Activated CD8-positive, alpha-beta T cell treated with anti-CD3 and anti-CD28 coated beads for 36 hours (primary cell): Measurements from ENCODE around the gene RNPS1. TPM values are rescaled to one million over a fixed set of nuclear protein-coding genes. Genes with fewer than 3 reads are reported as not detected.

Experiments used
- ATAC-seq: fragments of 200-7000 bp; cut with Tn5 transposase; one replicate; pipeline ENCODE4 v1.10.0; 2021; ENCODE audit warnings: mild to moderate bottlenecking, moderate library complexity
- CTCF ChIA-PET: fragments of 350-600 bp; sonication (Branson Sonifier 250); formaldehyde crosslinking; loops from one replicate; lab custom pipeline; 2021; ENCODE audit warnings: antibody characterized with exemption; lab: Charles Lee
- POLR2A ChIA-PET: fragments of 350-600 bp; sonication (Branson Sonifier 250); formaldehyde crosslinking; loops from one replicate; lab custom pipeline; 2021; ENCODE audit warnings: antibody characterized with exemption; lab: Charles Lee
- DNase-seq: peaks from one replicate; pipeline ENCODE4 v3.0.0-alpha.2; 2020
- H3K27ac Mint-ChIP-seq: one replicate; pipeline ENCODE4 v1.8.0; 2021; ENCODE audit warnings: mild to moderate bottlenecking, mixed read lengths
- H3K27me3 Mint-ChIP-seq: one replicate; pipeline ENCODE4 v1.8.0; 2021; ENCODE audit warnings: mixed read lengths
- H3K36me3 Mint-ChIP-seq: one replicate; pipeline ENCODE4 v1.8.0; 2021; ENCODE audit warnings: low read depth, mixed read lengths
- H3K4me1 Mint-ChIP-seq: one replicate; pipeline ENCODE4 v1.8.0; 2021; ENCODE audit warnings: low read depth, mixed read lengths
- H3K4me3 Mint-ChIP-seq: one replicate; pipeline ENCODE4 v1.8.0; 2021; ENCODE audit warnings: mild to moderate bottlenecking, moderate library complexity, mixed read lengths
- H3K9me3 Mint-ChIP-seq: one replicate; pipeline ENCODE4 v1.8.0; 2021; ENCODE audit warnings: mixed read lengths
- intact Hi-C: fragments of 100-400 bp; cut with micrococcal nuclease; formaldehyde crosslinking; loops from one replicate; pipeline ENCODE4 v1.10.0; 2022
- total RNA-seq, 2 experiments: library from RNA; stranded (reverse); gene quantifications; one replicate each; pipeline ENCODE4 v1.2.3, GENCODE V29; 2021
- TF ChIP-seq, protein P1 (sequence below): fragments of 200-600 bp; IDR thresholded peaks from one replicate; pipeline ENCODE4 v1.8.0; 2022; ENCODE audit warnings: antibody characterized with exemption, mild to moderate bottlenecking

The RNPS1 gene, protein sequence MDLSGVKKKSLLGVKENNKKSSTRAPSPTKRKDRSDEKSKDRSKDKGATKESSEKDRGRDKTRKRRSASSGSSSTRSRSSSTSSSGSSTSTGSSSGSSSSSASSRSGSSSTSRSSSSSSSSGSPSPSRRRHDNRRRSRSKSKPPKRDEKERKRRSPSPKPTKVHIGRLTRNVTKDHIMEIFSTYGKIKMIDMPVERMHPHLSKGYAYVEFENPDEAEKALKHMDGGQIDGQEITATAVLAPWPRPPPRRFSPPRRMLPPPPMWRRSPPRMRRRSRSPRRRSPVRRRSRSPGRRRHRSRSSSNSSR
- 100 to 1,000 TPM; 334 to 358 TPM for total RNA-seq

DNA sequence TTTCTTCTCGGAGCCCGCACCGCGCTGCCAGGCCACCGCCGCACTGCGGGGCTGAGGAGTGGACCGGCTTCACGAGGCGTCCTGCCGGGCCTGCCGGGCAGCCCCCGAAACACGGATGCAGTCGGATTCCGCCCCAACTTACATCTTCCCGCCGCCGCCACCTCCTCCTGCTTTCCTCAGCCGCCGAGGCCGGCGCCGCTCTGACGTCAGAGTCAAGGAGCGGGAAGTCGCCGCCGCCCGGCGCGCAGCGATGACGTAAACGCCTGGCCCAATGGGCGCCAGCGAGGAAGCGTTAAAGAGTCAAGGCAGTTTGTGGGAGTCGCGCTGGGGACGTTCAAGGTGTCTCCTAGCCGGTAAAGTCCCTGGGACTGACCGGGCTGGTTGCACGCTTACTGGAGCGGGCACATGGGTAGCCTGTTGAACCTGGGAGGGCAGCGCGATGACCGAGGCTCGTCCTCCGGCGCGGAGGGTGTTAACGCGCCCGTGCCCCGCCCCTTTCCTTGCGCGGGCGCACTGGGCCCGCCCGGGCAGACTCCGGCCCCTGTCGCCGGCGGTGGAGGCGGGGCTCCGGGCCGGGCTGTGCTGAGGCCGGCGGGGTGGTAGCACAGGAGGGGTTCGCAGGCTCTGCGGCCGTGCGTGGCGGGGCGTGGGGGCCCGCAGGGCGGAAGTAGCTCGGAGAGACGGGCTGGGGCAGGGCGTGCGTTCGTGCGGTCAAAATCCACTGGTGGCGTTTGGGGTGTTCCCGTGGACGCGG, at the start of gene RNPS1:
Gene RNPS1 (minus strand): TSS at position 214 of the 754 bp plus-strand sequence. CDS start 3,483 bp downstream, outside the sequence.
- TF ChIP-seq, protein P1, sequence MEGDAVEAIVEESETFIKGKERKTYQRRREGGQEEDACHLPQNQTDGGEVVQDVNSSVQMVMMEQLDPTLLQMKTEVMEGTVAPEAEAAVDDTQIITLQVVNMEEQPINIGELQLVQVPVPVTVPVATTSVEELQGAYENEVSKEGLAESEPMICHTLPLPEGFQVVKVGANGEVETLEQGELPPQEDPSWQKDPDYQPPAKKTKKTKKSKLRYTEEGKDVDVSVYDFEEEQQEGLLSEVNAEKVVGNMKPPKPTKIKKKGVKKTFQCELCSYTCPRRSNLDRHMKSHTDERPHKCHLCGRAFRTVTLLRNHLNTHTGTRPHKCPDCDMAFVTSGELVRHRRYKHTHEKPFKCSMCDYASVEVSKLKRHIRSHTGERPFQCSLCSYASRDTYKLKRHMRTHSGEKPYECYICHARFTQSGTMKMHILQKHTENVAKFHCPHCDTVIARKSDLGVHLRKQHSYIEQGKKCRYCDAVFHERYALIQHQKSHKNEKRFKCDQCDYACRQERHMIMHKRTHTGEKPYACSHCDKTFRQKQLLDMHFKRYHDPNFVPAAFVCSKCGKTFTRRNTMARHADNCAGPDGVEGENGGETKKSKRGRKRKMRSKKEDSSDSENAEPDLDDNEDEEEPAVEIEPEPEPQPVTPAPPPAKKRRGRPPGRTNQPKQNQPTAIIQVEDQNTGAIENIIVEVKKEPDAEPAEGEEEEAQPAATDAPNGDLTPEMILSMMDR, result no peak
- Mint-ChIP-seq H3K27ac (peak within 1 kb of the TSS; percentile 97), H3K36me3 (peaks cover 40% of the 10 kb centered on the region), H3K9me3 (no peaks in the 10 kb centered on the region), H3K4me3 (peak within 1 kb of the TSS; percentile 76), H3K4me1 (peaks cover 38% of the 10 kb centered on the region), H3K27me3 (no peaks in the 10 kb centered on the region)
- intact Hi-C loops, result no loop called here
- peak; percentile 91 for ATAC-seq
- peak; percentile 97 for DNase-seq
- ChIA-PET POLR2A (interaction anchor here (0.7 to 2.0 kb wide), 13 partner anchors 8 to 251 kb away, joined by 3 to 20 read pairs (median 3); partner anchors contain the start of genes AMDHD2, ECI1, TEDC2 and TRAF7), CTCF (no interaction called here)

DNA sequence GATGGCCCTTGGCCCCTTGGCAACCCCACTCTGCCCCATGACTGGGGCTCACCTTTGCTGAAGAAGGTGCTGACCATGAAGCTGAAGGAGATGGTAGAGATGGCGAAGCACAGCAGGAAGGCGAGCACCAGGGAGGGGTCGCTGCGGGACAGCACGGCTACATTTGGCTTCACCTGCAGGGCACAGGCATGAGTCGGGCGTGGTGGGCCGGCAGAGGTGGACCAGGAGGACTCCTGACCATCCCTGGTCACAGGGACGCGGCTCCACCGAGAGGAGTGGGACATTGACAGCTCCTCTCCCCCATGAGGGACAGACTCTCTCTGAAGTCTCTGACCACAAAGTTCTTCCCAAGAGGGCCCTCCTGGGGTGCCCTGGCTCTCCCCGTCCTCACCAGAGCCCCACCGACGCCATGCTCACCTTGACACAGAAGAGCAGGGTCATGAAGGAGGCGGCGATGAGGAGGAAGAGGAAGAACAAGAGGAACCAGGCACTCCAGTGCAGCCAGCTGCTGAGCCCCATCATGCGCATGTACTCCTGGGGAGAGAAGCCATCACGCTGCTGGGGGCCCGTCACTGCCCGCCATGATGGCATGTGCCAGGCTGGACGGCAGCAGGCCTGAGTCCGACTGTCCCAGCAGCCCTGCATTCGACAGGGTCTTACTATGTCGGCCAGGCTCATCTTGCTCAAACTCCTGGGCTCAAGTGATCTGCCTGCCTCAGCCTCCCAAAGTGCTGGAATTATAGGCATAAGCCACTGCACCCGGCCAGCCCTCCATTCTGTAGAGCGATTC, 49.5 kb upstream of the RNPS1 start:
- H3K4me1 Mint-ChIP-seq, result no peaks in the 10 kb centered on the region
- intact Hi-C loops, result no loop called here
- ChIA-PET POLR2A (no interaction called here), CTCF (no interaction called here)
- H3K27ac Mint-ChIP-seq, result no peak overlapping the region
- no peak for ATAC-seq
- no peaks in the 10 kb centered on the region for H3K36me3 Mint-ChIP-seq
- no peak for DNase-seq
- no peak overlapping the region for H3K4me3 Mint-ChIP-seq
- no peaks in the 10 kb centered on the region for H3K27me3 Mint-ChIP-seq
- TF ChIP-seq, protein P1, result no peak
- H3K9me3 Mint-ChIP-seq, result no peaks in the 10 kb centered on the region

DNA sequence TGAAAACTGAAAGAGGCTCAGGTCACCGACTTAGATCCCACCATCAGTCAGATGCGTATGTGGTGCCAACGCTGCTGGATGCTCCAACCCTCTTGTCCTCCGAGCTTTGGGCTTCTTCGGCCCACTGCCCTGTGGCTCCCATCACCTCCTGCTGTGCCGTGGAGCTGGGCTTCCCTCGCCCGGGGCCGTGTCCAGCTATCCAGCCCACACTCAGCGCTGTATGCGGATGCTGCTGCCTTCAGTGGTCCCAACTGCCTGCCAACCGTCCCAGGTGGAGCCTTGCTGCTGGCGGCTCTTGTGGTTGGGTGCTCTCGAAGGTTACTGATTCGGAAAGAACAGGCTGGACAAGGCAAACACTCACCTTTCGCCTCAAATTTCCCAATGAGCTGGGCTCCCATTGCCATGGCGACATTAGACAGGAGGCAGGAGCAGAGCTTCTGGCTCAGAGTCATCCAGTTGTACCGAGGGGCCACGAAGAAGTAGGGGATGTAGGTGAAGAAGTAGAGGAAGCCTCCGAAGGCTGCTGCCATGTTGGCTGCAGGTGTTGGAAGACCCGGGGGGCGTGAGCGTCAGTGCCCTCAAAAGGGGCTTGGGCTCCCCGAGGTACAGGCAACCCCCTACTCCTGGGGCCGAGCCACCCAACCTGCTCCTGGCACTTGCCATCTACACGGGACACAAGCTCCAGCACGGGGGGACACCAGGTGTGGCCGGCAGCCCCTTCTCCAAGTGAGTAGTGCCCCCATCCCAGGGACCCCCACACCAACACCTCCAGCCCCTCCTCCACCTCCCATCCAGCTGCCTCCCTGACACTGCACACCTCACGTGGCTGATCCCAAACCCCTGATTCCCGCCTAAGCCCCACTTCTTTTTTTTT, 40.4 kb upstream of the RNPS1 start:
- CTCF ChIA-PET, result interaction anchor here (1.1 to 1.2 kb wide), 2 partner anchors 106 to 193 kb away, joined by 3 read pairs; no protein-coding TSS in a partner anchor
- no peaks in the 10 kb centered on the region for H3K27me3 Mint-ChIP-seq

DNA sequence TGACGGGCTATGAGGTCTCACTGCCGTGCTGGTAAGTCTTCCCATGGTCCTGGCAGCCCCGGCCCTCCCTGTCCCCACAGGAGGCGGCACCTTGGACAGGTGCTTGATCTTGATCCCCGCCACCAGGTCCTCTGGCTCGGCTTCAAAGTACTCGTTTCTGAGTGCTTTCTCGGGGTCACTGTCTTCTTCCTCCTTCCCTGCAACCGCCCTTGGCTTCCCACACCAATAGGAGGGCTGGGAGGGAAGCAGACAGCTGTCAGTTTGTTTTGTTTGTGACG, 31.9 kb upstream of the RNPS1 start:
- Mint-ChIP-seq H3K4me1 (peaks cover 5% of the 10 kb centered on the region), H3K27ac (no peak overlapping the region), H3K9me3 (no peaks in the 10 kb centered on the region), H3K36me3 (no peaks in the 10 kb centered on the region), H3K27me3 (no peaks in the 10 kb centered on the region), H3K4me3 (no peak overlapping the region)
- ChIA-PET POLR2A (no interaction called here), CTCF (no interaction called here)
- TF ChIP-seq, protein P1, result no peak
- ATAC-seq (no peak), DNase-seq (no peak)
- intact Hi-C loops, result no loop called here

More for the DNA sequence above, 40.4 kb upstream of the RNPS1 start:
- H3K36me3 Mint-ChIP-seq, result no peaks in the 10 kb centered on the region
- ATAC-seq, result no peak
- H3K9me3 Mint-ChIP-seq, result no peaks in the 10 kb centered on the region
- H3K4me1 Mint-ChIP-seq, result no peaks in the 10 kb centered on the region
- no peak overlapping the region for H3K4me3 Mint-ChIP-seq
- no peak overlapping the region for H3K27ac Mint-ChIP-seq
- TF ChIP-seq, protein P1, result no peak
- no peak for DNase-seq
- intact Hi-C loops, result no loop called here
- POLR2A ChIA-PET, result interaction anchor here (1.0 kb wide), 1 partner anchor 32 kb away, joined by 3 read pairs; no protein-coding TSS in a partner anchor
